ENCODE results near the gene SFI1.

Gene SFI1

DNA sequence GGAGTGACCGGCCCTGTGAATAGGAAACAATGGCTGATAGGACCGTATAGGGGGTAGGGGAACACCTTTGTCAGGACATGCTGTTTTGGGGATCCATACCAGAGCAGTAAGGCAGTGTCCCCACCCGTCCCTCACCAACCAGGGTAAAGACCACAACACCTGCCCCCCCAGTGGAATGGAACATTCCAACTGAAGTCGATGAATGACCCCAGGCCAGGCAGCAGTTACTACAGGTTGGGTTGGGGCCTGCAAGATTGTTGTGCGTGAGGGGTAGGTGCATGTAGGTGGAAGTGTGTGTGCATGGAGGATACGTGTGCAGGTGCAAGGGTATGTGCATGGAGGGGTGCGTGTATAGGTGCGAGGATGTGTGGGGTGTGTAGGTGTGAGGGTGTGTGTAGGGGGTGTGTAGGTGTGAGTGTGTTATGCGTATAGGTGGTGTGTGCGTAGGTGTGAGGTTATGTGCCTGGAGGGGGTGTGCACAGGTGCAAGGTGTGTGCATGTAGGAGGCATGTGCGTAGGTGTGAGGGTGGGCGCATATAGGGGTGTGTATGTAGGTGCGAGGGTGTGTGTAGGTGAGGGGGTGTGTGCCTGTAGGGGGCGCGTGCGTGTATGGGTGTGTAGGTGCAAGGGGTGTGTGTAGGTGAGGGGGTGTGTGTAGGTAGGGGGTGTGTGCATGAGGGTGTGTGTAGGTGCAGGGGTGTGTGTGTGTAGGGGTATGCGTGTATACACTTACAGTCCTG is 132.8 kb downstream of the SFI1 start (continued):
- TF ChIP-seq, protein P1, sequence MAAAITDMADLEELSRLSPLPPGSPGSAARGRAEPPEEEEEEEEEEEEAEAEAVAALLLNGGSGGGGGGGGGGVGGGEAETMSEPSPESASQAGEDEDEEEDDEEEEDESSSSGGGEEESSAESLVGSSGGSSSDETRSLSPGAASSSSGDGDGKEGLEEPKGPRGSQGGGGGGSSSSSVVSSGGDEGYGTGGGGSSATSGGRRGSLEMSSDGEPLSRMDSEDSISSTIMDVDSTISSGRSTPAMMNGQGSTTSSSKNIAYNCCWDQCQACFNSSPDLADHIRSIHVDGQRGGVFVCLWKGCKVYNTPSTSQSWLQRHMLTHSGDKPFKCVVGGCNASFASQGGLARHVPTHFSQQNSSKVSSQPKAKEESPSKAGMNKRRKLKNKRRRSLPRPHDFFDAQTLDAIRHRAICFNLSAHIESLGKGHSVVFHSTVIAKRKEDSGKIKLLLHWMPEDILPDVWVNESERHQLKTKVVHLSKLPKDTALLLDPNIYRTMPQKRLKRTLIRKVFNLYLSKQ (tag by site-specific recombination; IDR thresholded peaks at IDR 0.05; ENCODE audit: borderline replicate concordance): no peak
- TF ChIP-seq WT1 (tag by site-specific recombination; IDR thresholded peaks at IDR 0.05) (no peak), ZNF585B (tag by site-specific recombination; IDR thresholded peaks at IDR 0.05) (no peak), ZNF514 (tag by site-specific recombination; IDR thresholded peaks at IDR 0.05) (no peak), ZNF701 (tag by site-specific recombination; IDR thresholded peaks at IDR 0.05) (no peak), SCRT1 (tag by site-specific recombination; IDR thresholded peaks at IDR 0.05; ENCODE audit: borderline replicate concordance) (no peak), KLF9 (tag by site-specific recombination; IDR thresholded peaks at IDR 0.05; ENCODE audit: low read depth) (peak; percentile 97), ZSCAN23 (tag by site-specific recombination; IDR thresholded peaks at IDR 0.05) (0 out of 2 replicates have a peak, but pooled peaks have one; percentile 33), KLF10 (tag by site-specific recombination; IDR thresholded peaks at IDR 0.05) (peak; percentile 83), ZNF792 (tag by site-specific recombination; IDR thresholded peaks at IDR 0.05) (no peak), ZBTB48 (tag by site-specific recombination; IDR thresholded peaks at IDR 0.05) (peak; percentile 46; the same call in 1 of the 2 replicates), ZNF248 (tag by site-specific recombination; IDR thresholded peaks at IDR 0.05) (no peak), ZNF366 (tag by site-specific recombination; conservative IDR thresholded peaks at IDR 0.05) (no peak), ZNF626 (tag by site-specific recombination; IDR thresholded peaks at IDR 0.05) (no peak), ZNF426 (tag by site-specific recombination; IDR thresholded peaks at IDR 0.05) (no peak), GLI2 (tag by site-specific recombination; IDR thresholded peaks at IDR 0.05; ENCODE audit: borderline replicate concordance, low read depth) (no peak)
- TF ChIP-seq, protein P2, sequence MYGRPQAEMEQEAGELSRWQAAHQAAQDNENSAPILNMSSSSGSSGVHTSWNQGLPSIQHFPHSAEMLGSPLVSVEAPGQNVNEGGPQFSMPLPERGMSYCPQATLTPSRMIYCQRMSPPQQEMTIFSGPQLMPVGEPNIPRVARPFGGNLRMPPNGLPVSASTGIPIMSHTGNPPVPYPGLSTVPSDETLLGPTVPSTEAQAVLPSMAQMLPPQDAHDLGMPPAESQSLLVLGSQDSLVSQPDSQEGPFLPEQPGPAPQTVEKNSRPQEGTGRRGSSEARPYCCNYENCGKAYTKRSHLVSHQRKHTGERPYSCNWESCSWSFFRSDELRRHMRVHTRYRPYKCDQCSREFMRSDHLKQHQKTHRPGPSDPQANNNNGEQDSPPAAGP (tag by site-specific recombination; IDR thresholded peaks at IDR 0.05): no peak
- TF ChIP-seq, protein P3, sequence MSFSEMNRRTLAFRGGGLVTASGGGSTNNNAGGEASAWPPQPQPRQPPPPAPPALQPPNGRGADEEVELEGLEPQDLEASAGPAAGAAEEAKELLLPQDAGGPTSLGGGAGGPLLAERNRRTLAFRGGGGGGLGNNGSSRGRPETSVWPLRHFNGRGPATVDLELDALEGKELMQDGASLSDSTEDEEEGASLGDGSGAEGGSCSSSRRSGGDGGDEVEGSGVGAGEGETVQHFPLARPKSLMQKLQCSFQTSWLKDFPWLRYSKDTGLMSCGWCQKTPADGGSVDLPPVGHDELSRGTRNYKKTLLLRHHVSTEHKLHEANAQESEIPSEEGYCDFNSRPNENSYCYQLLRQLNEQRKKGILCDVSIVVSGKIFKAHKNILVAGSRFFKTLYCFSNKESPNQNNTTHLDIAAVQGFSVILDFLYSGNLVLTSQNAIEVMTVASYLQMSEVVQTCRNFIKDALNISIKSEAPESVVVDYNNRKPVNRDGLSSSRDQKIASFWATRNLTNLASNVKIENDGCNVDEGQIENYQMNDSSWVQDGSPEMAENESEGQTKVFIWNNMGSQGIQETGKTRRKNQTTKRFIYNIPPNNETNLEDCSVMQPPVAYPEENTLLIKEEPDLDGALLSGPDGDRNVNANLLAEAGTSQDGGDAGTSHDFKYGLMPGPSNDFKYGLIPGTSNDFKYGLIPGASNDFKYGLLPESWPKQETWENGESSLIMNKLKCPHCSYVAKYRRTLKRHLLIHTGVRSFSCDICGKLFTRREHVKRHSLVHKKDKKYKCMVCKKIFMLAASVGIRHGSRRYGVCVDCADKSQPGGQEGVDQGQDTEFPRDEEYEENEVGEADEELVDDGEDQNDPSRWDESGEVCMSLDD (tag by site-specific recombination; IDR thresholded peaks at IDR 0.05): 0 out of 2 replicates have a peak, but pooled peaks have one; percentile 56
- TF ChIP-seq, protein P4, sequence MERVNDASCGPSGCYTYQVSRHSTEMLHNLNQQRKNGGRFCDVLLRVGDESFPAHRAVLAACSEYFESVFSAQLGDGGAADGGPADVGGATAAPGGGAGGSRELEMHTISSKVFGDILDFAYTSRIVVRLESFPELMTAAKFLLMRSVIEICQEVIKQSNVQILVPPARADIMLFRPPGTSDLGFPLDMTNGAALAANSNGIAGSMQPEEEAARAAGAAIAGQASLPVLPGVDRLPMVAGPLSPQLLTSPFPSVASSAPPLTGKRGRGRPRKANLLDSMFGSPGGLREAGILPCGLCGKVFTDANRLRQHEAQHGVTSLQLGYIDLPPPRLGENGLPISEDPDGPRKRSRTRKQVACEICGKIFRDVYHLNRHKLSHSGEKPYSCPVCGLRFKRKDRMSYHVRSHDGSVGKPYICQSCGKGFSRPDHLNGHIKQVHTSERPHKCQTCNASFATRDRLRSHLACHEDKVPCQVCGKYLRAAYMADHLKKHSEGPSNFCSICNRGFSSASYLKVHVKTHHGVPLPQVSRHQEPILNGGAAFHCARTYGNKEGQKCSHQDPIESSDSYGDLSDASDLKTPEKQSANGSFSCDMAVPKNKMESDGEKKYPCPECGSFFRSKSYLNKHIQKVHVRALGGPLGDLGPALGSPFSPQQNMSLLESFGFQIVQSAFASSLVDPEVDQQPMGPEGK (tag by site-specific recombination; IDR thresholded peaks at IDR 0.05): peak; percentile 23
- TF ChIP-seq, protein P5, sequence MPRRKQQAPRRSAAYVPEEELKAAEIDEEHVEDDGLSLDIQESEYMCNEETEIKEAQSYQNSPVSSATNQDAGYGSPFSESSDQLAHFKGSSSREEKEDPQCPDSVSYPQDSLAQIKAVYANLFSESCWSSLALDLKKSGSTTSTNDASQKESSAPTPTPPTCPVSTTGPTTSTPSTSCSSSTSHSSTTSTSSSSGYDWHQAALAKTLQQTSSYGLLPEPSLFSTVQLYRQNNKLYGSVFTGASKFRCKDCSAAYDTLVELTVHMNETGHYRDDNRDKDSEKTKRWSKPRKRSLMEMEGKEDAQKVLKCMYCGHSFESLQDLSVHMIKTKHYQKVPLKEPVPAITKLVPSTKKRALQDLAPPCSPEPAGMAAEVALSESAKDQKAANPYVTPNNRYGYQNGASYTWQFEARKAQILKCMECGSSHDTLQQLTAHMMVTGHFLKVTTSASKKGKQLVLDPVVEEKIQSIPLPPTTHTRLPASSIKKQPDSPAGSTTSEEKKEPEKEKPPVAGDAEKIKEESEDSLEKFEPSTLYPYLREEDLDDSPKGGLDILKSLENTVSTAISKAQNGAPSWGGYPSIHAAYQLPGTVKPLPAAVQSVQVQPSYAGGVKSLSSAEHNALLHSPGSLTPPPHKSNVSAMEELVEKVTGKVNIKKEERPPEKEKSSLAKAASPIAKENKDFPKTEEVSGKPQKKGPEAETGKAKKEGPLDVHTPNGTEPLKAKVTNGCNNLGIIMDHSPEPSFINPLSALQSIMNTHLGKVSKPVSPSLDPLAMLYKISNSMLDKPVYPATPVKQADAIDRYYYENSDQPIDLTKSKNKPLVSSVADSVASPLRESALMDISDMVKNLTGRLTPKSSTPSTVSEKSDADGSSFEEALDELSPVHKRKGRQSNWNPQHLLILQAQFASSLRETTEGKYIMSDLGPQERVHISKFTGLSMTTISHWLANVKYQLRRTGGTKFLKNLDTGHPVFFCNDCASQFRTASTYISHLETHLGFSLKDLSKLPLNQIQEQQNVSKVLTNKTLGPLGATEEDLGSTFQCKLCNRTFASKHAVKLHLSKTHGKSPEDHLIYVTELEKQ (tag by site-specific recombination; IDR thresholded peaks at IDR 0.05; ENCODE audit: borderline replicate concordance): no peak
